Skeletal muscle cell (primary cell): ENCODE data around the gene TNP2.

Source experiments
- DNase-seq: peaks from one replicate; pipeline ENCODE4 v3.0.0-alpha.2; 2010; ENCODE audit warnings: low read depth
- H3K4me3 ChIP-seq: 2 replicates; pipeline ENCODE4 v1.5.1; 2011; ENCODE audit warnings: low read depth, mild to moderate bottlenecking, control low read depth, low read length, moderate library complexity

Gene TNP2

GRCh38 chr16:11280616-11281522 is 11.7 kb upstream of the TNP2 start, which contains the start of gene PRM1:
TSS of gene PRM1 (minus strand) at chr16:11281330. CDS start at chr16:11281238, 92 bp downstream.
- no peak for DNase-seq
- no peak within 1 kb of the TSS for H3K4me3 ChIP-seq

- no peak overlapping the region for H3K4me3 ChIP-seq
- no peak for DNase-seq
Observed at GRCh38 chr16:11278681-11279628, 9.8 kb upstream of the TNP2 start.

- H3K4me3 ChIP-seq = no peak overlapping the region
- DNase-seq = no peak
Observed at GRCh38 chr16:11277607-11278337, 8.6 kb upstream of the TNP2 start.

- DNase-seq = no peak
- no peak overlapping the region for H3K4me3 ChIP-seq
Observed at GRCh38 chr16:11276896-11277593, 7.9 kb upstream of the TNP2 start.

GRCh38 chr16:11276143-11276895 is 7.2 kb upstream of the TNP2 start, which contains the start of gene PRM2:
TSS of gene PRM2 (minus strand) at chr16:11276480. CDS start at chr16:11276370, 110 bp downstream.
- H3K4me3 ChIP-seq = no peak within 1 kb of the TSS
- DNase-seq = no peak

- no peak overlapping the region for H3K4me3 ChIP-seq
- DNase-seq = no peak
Observed at GRCh38 chr16:11274964-11275363, 5.8 kb upstream of the TNP2 start.

GRCh38 chr16:11273721-11274324 is 4.7 kb upstream of the TNP2 start:
- DNase-seq = no peak
- no peak overlapping the region for H3K4me3 ChIP-seq

- H3K4me3 ChIP-seq = no peak within 1 kb of the TSS
- no peak for DNase-seq
Observed at GRCh38 chr16:11272921-11273720, 4.0 kb upstream of the TNP2 start, which contains the start of gene PRM3. TSS of gene PRM3 (minus strand) at chr16:11273629. CDS start at chr16:11273595, 34 bp downstream.

- H3K4me3 ChIP-seq = no peak overlapping the region
- no peak for DNase-seq
Observed at GRCh38 chr16:11272484-11272883, 3.4 kb upstream of the TNP2 start.

- H3K4me3 ChIP-seq = no peak overlapping the region
- no peak for DNase-seq
Observed at GRCh38 chr16:11271610-11272009, 2.5 kb upstream of the TNP2 start.

- DNase-seq = no peak
- no peak overlapping the region for H3K4me3 ChIP-seq
Observed at GRCh38 chr16:11270602-11271162, 1.6 kb upstream of the TNP2 start.

- no peak for DNase-seq
- H3K4me3 ChIP-seq = no peak overlapping the region
Observed at GRCh38 chr16:11265124-11265523, 4.0 kb downstream of the TNP2 start.

- no peak for DNase-seq
- no peak overlapping the region for H3K4me3 ChIP-seq
Observed at GRCh38 chr16:11264155-11264832, 4.8 kb downstream of the TNP2 start.

- DNase-seq = no peak
- no peak overlapping the region for H3K4me3 ChIP-seq
Observed at GRCh38 chr16:11263737-11264136, 5.4 kb downstream of the TNP2 start.

- DNase-seq = no peak
- no peak overlapping the region for H3K4me3 ChIP-seq
Observed at GRCh38 chr16:11262915-11263314, 6.2 kb downstream of the TNP2 start.

- DNase-seq = no peak
- no peak overlapping the region for H3K4me3 ChIP-seq
Observed at GRCh38 chr16:11260596-11260966, 8.5 kb downstream of the TNP2 start.
